ENCODE measurements around the gene TLCD5.

Gene TLCD5

DNA sequence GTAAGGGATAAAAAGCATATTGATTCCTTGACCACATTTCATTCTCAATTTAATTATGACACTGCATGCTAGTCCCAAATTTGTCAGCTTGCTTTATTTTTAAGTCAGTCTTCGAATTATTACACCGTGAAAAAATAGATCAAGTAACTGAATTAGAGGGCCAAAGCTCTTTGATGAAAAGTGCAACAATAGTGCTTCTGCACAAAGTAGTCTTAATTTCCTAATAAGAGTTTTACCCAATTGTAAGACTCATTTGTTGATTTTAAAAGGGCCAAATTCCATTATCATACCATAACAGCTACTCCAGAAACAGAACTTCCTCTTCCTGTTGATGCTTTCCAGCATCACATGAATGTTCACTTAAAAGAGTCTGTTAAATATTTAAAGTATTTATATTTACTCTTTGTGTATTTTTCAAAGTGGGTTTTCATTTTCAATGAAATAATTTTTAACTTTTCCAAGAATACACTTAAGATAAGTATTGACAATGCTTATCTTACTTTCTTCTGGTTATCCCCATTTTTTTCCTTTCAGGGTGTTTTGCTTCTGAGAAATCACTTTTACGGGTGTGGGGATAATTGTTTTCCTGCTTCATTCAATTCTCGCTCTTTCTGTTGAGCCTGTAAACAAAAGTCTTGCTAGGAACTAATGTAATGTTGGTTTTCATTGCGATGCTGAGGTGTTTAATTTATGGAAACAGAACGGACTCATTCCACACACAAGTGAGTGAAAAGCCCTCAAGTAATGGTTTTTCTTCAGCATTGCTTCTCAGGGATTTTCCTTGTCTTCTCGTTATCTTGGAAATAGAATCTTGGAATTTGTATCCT lies 13.2 kb downstream of the TLCD5 start:
- TF ChIP-seq, protein P1, sequence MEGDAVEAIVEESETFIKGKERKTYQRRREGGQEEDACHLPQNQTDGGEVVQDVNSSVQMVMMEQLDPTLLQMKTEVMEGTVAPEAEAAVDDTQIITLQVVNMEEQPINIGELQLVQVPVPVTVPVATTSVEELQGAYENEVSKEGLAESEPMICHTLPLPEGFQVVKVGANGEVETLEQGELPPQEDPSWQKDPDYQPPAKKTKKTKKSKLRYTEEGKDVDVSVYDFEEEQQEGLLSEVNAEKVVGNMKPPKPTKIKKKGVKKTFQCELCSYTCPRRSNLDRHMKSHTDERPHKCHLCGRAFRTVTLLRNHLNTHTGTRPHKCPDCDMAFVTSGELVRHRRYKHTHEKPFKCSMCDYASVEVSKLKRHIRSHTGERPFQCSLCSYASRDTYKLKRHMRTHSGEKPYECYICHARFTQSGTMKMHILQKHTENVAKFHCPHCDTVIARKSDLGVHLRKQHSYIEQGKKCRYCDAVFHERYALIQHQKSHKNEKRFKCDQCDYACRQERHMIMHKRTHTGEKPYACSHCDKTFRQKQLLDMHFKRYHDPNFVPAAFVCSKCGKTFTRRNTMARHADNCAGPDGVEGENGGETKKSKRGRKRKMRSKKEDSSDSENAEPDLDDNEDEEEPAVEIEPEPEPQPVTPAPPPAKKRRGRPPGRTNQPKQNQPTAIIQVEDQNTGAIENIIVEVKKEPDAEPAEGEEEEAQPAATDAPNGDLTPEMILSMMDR (conservative IDR thresholded peaks at IDR 0.05): no peak
- no peak for TF ChIP-seq ZFX (IDR thresholded peaks at IDR 0.05)
- H3K27ac ChIP-seq: peak overlapping the region; percentile 94; the same call in 1 of the 2 replicates

DNA sequence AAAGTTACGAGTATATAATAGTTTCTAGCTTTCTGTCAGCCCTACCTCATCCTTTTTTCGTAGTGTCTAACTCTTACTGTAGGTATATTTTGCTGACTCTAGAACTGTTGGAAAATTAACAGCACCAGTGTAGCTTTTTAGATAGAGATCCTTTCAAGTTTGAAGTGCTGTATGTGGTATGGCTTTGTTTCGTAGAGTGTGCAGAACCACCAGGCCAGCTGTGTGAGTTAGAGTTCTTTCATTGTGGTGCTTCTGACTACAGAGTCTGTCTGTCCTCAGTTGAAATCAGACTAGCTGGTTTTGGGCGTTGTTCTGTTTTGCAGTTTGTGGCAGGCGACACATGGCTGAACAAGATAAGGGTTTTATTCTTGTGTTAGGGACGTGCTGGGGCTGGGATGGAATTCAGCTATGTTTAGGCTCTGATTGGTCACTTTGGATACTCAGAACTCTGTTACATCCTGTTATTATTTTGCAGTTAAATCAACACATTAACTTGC lies 14.3 kb downstream of the TLCD5 start:
- TF ChIP-seq, protein P1 (conservative IDR thresholded peaks at IDR 0.05): no peak
- no peak for TF ChIP-seq ZFX (IDR thresholded peaks at IDR 0.05)
- no peak overlapping the region for H3K27ac ChIP-seq

DNA sequence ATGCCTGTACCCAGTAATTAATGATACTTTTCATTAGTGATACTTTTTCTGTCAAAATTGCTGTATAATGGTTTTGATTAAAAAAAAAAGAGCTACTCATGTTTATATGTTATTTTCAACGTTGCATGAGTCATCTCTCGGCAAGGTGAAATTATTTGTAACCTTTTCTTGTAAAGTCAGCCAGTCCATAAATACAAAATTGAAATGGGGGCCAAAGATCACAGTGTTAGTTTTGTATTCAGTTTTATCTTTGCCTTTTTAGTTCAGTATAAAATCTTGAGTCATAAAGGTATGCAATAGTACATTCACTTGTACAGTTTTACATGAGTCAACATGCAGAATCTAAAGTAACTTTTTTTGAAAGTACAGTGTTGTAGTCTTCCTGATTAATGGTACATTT lies 15.4 kb downstream of the TLCD5 start:
- TF ChIP-seq, protein P1 (conservative IDR thresholded peaks at IDR 0.05): no peak
- TF ChIP-seq ZFX (IDR thresholded peaks at IDR 0.05): no peak
- H3K27ac ChIP-seq: no peak overlapping the region

DNA sequence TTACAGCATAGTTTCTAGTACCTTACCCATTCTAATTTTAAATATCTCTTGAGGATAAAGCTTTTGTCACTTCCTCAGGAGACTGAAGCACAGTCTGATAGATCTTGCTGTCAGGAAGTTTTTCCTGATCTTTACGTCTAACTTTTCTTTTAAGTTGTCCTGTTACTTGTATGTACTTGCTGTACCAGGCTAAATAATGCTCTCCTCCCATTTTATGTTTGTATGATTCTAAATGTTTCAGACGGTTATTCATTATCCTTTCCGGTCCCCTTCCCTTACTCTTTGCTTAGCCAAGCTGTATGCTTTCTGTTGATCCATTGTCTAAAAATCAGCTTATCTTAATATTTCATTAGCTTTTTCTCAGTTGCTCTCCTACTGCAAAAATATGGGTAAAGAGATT lies 17.1 kb downstream of the TLCD5 start:
- no peak overlapping the region for H3K27ac ChIP-seq
- no peak for TF ChIP-seq ZFX (IDR thresholded peaks at IDR 0.05)
- TF ChIP-seq, protein P1 (conservative IDR thresholded peaks at IDR 0.05): no peak

DNA sequence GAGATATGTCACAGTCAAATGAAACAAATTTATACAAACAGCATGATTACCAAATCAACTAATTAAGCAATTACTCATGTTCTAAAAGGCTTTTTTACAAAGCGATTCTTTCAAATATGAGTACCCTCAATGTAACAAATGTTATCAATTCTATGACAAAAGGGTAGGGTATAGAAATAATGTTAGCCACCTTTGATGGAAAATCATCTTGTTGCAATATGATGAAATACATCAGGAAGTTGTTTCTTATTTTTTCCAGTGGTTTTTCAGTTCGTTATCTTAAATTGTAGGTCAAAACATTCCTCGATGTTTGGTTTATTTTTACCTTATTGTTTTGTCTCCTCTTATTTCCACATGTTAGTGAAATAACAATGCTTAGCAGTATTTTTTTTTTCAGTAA lies 17.6 kb downstream of the TLCD5 start:
- no peak for TF ChIP-seq ZFX (IDR thresholded peaks at IDR 0.05)
- TF ChIP-seq, protein P1 (conservative IDR thresholded peaks at IDR 0.05): no peak
- no peak overlapping the region for H3K27ac ChIP-seq

DNA sequence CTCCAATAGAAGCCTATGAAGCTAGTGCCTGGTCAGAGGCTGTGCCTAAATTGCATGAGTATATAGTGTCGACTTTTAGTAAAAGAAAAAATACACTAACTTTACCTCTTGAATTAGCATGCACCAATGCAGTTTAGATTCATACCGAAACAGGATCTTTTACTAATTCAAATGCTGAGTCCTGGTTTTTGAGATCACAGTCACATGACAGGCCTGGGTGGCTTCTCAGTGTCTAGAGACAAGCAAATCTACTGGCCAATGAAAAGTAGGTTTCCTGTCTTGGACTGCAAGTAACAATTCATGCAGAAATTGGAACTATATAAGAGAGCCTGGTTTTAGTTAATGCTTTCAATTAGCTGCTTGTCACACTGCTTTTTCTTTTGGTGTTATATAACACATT lies 18.3 kb downstream of the TLCD5 start:
- TF ChIP-seq, protein P1 (conservative IDR thresholded peaks at IDR 0.05): no peak
- no peak for TF ChIP-seq ZFX (IDR thresholded peaks at IDR 0.05)
- no peak overlapping the region for H3K27ac ChIP-seq

DNA sequence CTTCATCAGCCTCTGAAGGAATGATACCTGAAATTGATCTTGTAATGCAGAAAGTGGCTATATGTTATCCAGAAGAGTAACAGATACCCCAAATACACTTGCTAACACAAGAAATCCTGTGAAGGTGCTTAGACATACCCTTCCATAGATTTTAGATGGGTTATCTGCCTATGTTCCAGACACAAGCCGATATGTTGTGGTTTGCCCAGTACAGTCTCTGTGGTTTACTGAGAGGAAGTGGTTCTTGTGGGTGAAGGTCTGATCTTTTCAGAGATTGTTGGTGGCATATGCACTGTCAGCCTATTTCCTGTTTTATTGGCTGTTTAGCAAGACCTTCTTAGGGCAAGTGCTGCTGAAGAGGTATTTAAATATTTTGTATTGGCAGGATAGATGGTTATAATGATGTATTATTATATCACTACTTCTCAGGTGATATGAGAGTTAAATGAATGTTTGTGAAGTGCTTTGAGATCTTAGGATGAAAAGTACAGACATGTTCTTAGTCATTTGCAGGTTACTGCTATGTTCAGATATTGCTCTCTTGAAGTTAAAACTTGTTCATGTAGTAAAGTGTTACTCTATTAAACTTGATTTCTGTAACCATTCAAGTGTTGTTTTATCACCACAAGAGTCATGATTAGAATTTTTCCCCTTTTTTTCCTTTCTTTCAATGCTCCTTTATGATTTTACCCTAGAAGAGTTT lies 19.4 kb downstream of the TLCD5 start:
- H3K27ac ChIP-seq: no peak overlapping the region
- no peak for TF ChIP-seq ZFX (IDR thresholded peaks at IDR 0.05)
- TF ChIP-seq, protein P1 (conservative IDR thresholded peaks at IDR 0.05): no peak

Measured in C4-2B (cell line).